Mesenchymal stem cell (in vitro differentiated cells and primary cell): ENCODE measurements around the gene ZNF655.

ENCODE experiments used
- DNase-seq: peaks from one replicate; pipeline ENCODE4 v3.0.0-alpha.2; 2013
- H2AFZ ChIP-seq: one replicate; pipeline ENCODE4 v1.6.1; 2013; ENCODE audit warnings: low read depth, mild to moderate bottlenecking, control low read depth, inconsistent platforms, low read length, moderate library complexity
- H2AK5ac ChIP-seq: 2 replicates; pipeline ENCODE4 v1.6.1; 2013; ENCODE audit warnings: low read length, moderate library complexity, mild to moderate bottlenecking, inconsistent platforms; ENCODE audit not compliant: severe bottlenecking
- H2BK120ac ChIP-seq: one replicate; pipeline ENCODE4 v1.6.1; 2013; ENCODE audit warnings: low read depth, mild to moderate bottlenecking, inconsistent platforms, low read length, moderate library complexity
- H2BK12ac ChIP-seq, 2 experiments: one replicate each; pipeline ENCODE4 v1.6.1; 2013; ENCODE audit warnings: inconsistent platforms in 2 of 2, low read length in 2 of 2, mild to moderate bottlenecking in 2 of 2, moderate library complexity in 2 of 2, control low read depth in 1 of 2
- H2BK15ac ChIP-seq: one replicate; pipeline ENCODE4 v1.6.1; 2013; ENCODE audit warnings: mild to moderate bottlenecking, low read depth, inconsistent platforms; ENCODE audit not compliant: poor library complexity, severe bottlenecking
- H2BK5ac ChIP-seq: 2 replicates; pipeline ENCODE4 v1.6.1; 2013; ENCODE audit warnings: low read depth, mild to moderate bottlenecking, low read length, control low read depth, inconsistent platforms; ENCODE audit not compliant: poor library complexity, severe bottlenecking
- H3K14ac ChIP-seq, 2 experiments: one replicate each; pipeline ENCODE4 v1.6.1; 2013; ENCODE audit warnings: inconsistent platforms in 2 of 2, low read length in 2 of 2, control low read depth in 1 of 2, mild to moderate bottlenecking in 1 of 2, moderate library complexity in 1 of 2
- H3K18ac ChIP-seq, 2 experiments: one replicate each; pipeline ENCODE4 v1.6.1; 2013; ENCODE audit warnings: inconsistent platforms in 2 of 2, low read length in 2 of 2, control low read depth in 1 of 2, low read depth in 1 of 2, mild to moderate bottlenecking in 1 of 2
- H3K23ac ChIP-seq, 2 experiments: one replicate each; pipeline ENCODE4 v1.6.1; 2013; ENCODE audit warnings: inconsistent platforms in 2 of 2, low read length in 2 of 2, mild to moderate bottlenecking in 2 of 2, moderate library complexity in 2 of 2, control low read depth in 1 of 2
- H3K27ac ChIP-seq: 2 replicates; pipeline ENCODE4 v1.5.1; 2013; ENCODE audit warnings: mild to moderate bottlenecking, moderate library complexity, low read length, control low read depth, inconsistent platforms; ENCODE audit not compliant: poor library complexity, severe bottlenecking
- H3K27me3 ChIP-seq, 2 experiments: 2 replicates each; pipeline versions ENCODE4 v1.6.1 to v1.7.0; 2013; ENCODE audit warnings: low read length in 2 of 2, mild to moderate bottlenecking in 2 of 2, moderate library complexity in 2 of 2, control low read depth in 1 of 2, inconsistent platforms in 1 of 2; ENCODE audit not compliant: control insufficient read depth in 1 of 2, insufficient read depth in 1 of 2
- H3K36me3 ChIP-seq, 2 experiments: 2 replicates each; pipeline versions ENCODE4 v1.6.1 to v1.7.0; 2013; ENCODE audit warnings: low read length in 2 of 2, control low read depth in 1 of 2, inconsistent platforms in 1 of 2, low read depth in 1 of 2, mild to moderate bottlenecking in 1 of 2; ENCODE audit not compliant: insufficient read depth in 2 of 2, control insufficient read depth in 1 of 2
- H3K4ac ChIP-seq, 2 experiments: one replicate each; pipeline ENCODE4 v1.6.1; 2013; ENCODE audit warnings: inconsistent platforms in 2 of 2, low read length in 2 of 2, mild to moderate bottlenecking in 2 of 2, moderate library complexity in 2 of 2, control low read depth in 1 of 2, low read depth in 1 of 2
- H3K4me1 ChIP-seq: 2 replicates; pipeline ENCODE4 v1.6.1; 2013; ENCODE audit warnings: low read depth, low read length, control low read depth; ENCODE audit not compliant: control insufficient read depth, insufficient read depth
- H3K4me2 ChIP-seq: 2 replicates; pipeline ENCODE4 v1.6.1; 2013; ENCODE audit warnings: low read length, mild to moderate bottlenecking, inconsistent platforms; ENCODE audit not compliant: poor library complexity, severe bottlenecking
- H3K4me3 ChIP-seq, 2 experiments: 2 replicates each; pipeline versions ENCODE4 v1.5.1 to v1.7.0; 2013; ENCODE audit warnings: low read length in 2 of 2, mild to moderate bottlenecking in 2 of 2, control low read depth in 1 of 2, low read depth in 1 of 2; ENCODE audit not compliant: insufficient read depth in 1 of 2
- H3K79me1 ChIP-seq: replicated peaks from 2 replicates; pipeline ENCODE4 v1.6.1; 2013; ENCODE audit warnings: mild to moderate bottlenecking, control low read depth, low read length, inconsistent platforms; ENCODE audit not compliant: poor library complexity, severe bottlenecking
- H3K9ac ChIP-seq: 2 replicates; pipeline ENCODE4 v1.7.0; 2013; ENCODE audit warnings: mild to moderate bottlenecking, low read length, moderate library complexity
- H3K9me3 ChIP-seq: 2 replicates; pipeline ENCODE4 v1.7.0; 2013; ENCODE audit warnings: mild to moderate bottlenecking, low read length; ENCODE audit not compliant: control insufficient read depth
- H4K8ac ChIP-seq: one replicate; pipeline ENCODE4 v1.6.1; 2013; ENCODE audit warnings: inconsistent platforms, mild to moderate bottlenecking, low read length, moderate library complexity
- H4K91ac ChIP-seq: one replicate; pipeline ENCODE4 v1.6.1; 2013; ENCODE audit warnings: mild to moderate bottlenecking, low read length, inconsistent platforms
- WGBS: methylation state at CpG from one replicate; pipeline ENCODE4 v1.1.7; 2013; ENCODE audit warnings: mixed read lengths; 5-methylcytosine and 5-hydroxymethylcytosine counted together

The ZNF655 gene

GRCh38 chr7:99619571-99620130, 61.2 kb downstream of the ZNF655 start:
- 96% methylated on average over 18 of the region's 18 CpGs for WGBS
- no peak for DNase-seq
- Histone ChIP-seq H3K23ac (no peak overlapping the region), H2BK5ac (no peak overlapping the region), H4K8ac (no peak overlapping the region), H3K18ac (no peak overlapping the region), H3K9ac (no peak overlapping the region), H3K27me3 (no peaks in the 10 kb centered on the region), H2BK120ac (no peak overlapping the region), H4K91ac (no peak overlapping the region), H3K4me3 (no peak overlapping the region), H3K4me1 (peaks cover 12% of the 10 kb centered on the region), H3K27ac (no peak overlapping the region), H2BK12ac (no peak overlapping the region), H3K4me2 (no peak overlapping the region), H3K14ac (no peak overlapping the region), H3K79me1 (peaks cover 53% of the 10 kb centered on the region), H2AFZ (no peak overlapping the region), H2AK5ac (no peak overlapping the region), H3K9me3 (no peaks in the 10 kb centered on the region), H3K4ac (no peak overlapping the region), H2BK15ac (no peak overlapping the region), H3K36me3 (peaks cover 48 to 63% of the 10 kb centered on the region in 2 experiments)

DNA sequence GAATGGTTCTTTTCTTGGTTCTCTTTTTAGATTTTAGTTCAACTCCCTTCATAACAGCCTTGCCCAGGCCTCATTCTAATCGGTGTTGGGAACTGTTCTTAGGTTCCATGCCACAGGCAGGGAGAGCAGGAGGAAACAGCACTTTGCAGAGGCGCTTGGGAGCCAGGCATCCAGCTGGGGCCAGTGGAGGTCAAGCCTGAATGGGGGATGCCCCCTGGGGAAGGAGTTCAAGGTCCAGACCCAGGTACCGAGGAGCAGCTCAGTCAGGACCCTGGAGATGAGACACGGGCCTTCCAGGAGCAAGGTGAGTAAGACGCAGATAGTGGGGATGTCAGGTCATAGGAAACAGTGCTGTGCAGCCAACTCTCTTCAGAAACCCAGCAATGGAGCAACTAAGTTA, 62.8 kb downstream of the ZNF655 start:
- H3K14ac ChIP-seq, result no peak overlapping the region
- H3K36me3 ChIP-seq, result peaks cover 64 to 79% of the 10 kb centered on the region in 2 experiments
- no peak overlapping the region for H2BK5ac ChIP-seq
- H3K79me1 ChIP-seq, result peaks cover 67% of the 10 kb centered on the region
- H3K4me2 ChIP-seq, result no peak overlapping the region
- H3K4ac ChIP-seq, result no peak overlapping the region
- no peaks in the 10 kb centered on the region for H3K27me3 ChIP-seq
- H4K8ac ChIP-seq, result no peak overlapping the region
- H3K9ac ChIP-seq, result no peak overlapping the region
- H2AK5ac ChIP-seq, result no peak overlapping the region
- no peak overlapping the region for H4K91ac ChIP-seq
- H3K9me3 ChIP-seq, result no peaks in the 10 kb centered on the region
- no peak overlapping the region for H2AFZ ChIP-seq
- H3K18ac ChIP-seq, result no peak overlapping the region
- DNase-seq, result no peak
- no peak overlapping the region for H3K23ac ChIP-seq
- peaks cover 10% of the 10 kb centered on the region for H3K4me1 ChIP-seq
- 95% methylated on average over 5 of the region's 5 CpGs for WGBS
- no peak overlapping the region for H2BK120ac ChIP-seq
- H3K27ac ChIP-seq, result no peak overlapping the region
- H3K4me3 ChIP-seq, result no peak overlapping the region
- H2BK15ac ChIP-seq, result no peak overlapping the region
- no peak overlapping the region for H2BK12ac ChIP-seq

- no peak overlapping the region for H3K27ac ChIP-seq
- H3K4me2 ChIP-seq, result no peak overlapping the region
- no peak overlapping the region for H2AFZ ChIP-seq
- H3K9me3 ChIP-seq, result no peaks in the 10 kb centered on the region
- no peak overlapping the region for H2BK5ac ChIP-seq
- H4K8ac ChIP-seq, result no peak overlapping the region
- H3K4me1 ChIP-seq, result peaks cover 3% of the 10 kb centered on the region
- no peak overlapping the region for H3K9ac ChIP-seq
- no peak overlapping the region for H3K4ac ChIP-seq
- no peak overlapping the region for H2AK5ac ChIP-seq
- peaks cover 66 to 92% of the 10 kb centered on the region in 2 experiments for H3K36me3 ChIP-seq
- H3K23ac ChIP-seq, result no peak overlapping the region
- DNase-seq, result no peak
- WGBS, result 94% methylated on average over 8 of the region's 10 CpGs
- no peak overlapping the region for H4K91ac ChIP-seq
- H3K14ac ChIP-seq, result no peak overlapping the region
- H2BK120ac ChIP-seq, result no peak overlapping the region
- H2BK15ac ChIP-seq, result no peak overlapping the region
- no peak overlapping the region for H3K18ac ChIP-seq
- no peak overlapping the region for H2BK12ac ChIP-seq
- H3K79me1 ChIP-seq, result peaks cover 63% of the 10 kb centered on the region
- no peak overlapping the region for H3K4me3 ChIP-seq
- H3K27me3 ChIP-seq, result no peaks in the 10 kb centered on the region
Measured at GRCh38 chr7:99622596-99622995, 64.2 kb downstream of the ZNF655 start.

DNA sequence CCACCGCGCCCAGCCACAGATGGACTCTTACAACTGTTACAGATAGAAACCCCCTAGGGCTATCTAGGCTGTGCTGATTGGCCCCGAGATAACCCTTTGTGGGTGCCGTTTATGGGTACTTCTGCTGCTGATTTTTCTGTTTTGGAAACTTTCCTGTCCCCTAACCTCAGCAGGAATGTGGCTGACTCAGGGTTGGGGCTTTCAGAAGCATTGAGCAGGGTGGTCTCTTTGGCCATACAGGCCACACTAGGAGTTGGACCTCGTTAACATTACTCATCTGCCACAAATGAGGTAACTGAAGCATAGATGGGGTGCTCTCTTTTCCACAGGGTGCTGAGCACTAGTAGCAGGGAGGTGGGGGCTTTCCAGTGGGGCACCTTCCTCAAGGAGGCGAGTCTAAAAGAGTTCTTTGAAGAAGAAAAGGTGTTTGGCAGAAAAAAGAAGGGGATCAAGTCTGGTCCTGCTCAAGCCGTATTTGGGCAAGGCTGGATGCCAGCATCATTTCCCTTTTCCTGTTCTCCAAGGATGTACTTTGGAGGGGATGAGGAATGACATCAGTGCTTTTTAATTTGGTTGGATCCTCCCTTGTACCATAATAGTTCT, 64.8 kb downstream of the ZNF655 start:
- Histone ChIP-seq H2BK15ac (no peak overlapping the region), H2BK5ac (no peak overlapping the region), H3K14ac (no peak overlapping the region), H3K4ac (no peak overlapping the region), H2BK120ac (no peak overlapping the region), H2BK12ac (no peak overlapping the region), H3K79me1 (peaks cover 65% of the 10 kb centered on the region), H3K9ac (no peak overlapping the region), H4K8ac (no peak overlapping the region), H3K9me3 (no peaks in the 10 kb centered on the region), H3K27me3 (no peaks in the 10 kb centered on the region), H3K23ac (no peak overlapping the region), H4K91ac (no peak overlapping the region), H3K18ac (no peak overlapping the region), H3K4me3 (no peak overlapping the region), H3K27ac (no peak overlapping the region), H2AK5ac (no peak overlapping the region), H3K4me1 (peaks cover 1% of the 10 kb centered on the region), H2AFZ (no peak overlapping the region), H3K36me3 (peaks cover 68 to 98% of the 10 kb centered on the region in 2 experiments), H3K4me2 (no peak overlapping the region)
- DNase-seq, result no peak
- whole genome bisulfite sequencing, result 90% methylated on average over 7 of the region's 7 CpGs
